ENCODE measurements around the gene TMEM179B. TPM values are rescaled to one million over a fixed set of nuclear protein-coding genes. Genes with fewer than 3 reads are reported as not detected.
A peak's percentile ranks its signal among the peaks of the same experiment; 100 is the strongest.
"Not testable (repeated sequence)": the region's sequence is repeated elsewhere in the genome, so short reads cannot be mapped to it uniquely, and the experiment has no call there.

The TMEM179B gene
- total and polyA plus RNA-seq, 7 experiments from 2014 or later, result 23.2 to 113 (median 61.1) TPM

DNA sequence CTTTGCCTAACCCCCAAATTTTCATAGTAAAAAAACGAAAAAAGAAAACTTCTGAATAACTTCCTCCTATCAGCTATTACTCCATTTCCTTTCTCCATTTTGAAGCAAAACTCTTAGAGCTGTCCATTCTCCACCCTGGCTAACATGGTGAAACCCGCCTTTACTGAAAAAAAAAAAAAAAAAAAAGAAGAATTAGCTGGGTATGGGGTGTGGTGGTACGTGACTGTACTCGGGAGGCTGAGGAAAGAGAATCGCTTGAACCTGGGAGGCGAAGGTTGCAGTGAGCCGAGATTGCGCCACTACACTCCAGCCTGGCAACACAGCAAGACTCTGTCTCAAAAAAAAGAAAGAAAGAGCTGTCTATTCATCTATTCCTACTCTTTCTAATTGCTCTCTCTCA is 29.4 kb downstream of the TMEM179B start:
- peak overlapping the region in 1 of 9 donors; percentile 8 for H3K27ac Mint-ChIP-seq
- peaks cover 4 to 10% (median 8%) of the 10 kb centered on the region in 5 donors for H3K36me3 Mint-ChIP-seq
- Histone ChIP-seq H3K4me1 (ENCODE audit: control insufficient read depth in 2 of 2, insufficient read depth in 2 of 2, low read length in 2 of 2) (no peaks in the 10 kb centered on the region), H3K27ac (ENCODE audit: low read depth, low read length) (no peak overlapping the region), H3K27me3 (ENCODE audit: control insufficient read depth in 2 of 2, insufficient read depth in 2 of 2, low read length in 2 of 2) (no peaks in the 10 kb centered on the region), H3K4me3 (ENCODE audit: low read length) (no peak overlapping the region), H3K36me3 (ENCODE audit: control insufficient read depth in 2 of 3, insufficient read depth in 3 of 3, low read length in 3 of 3) (peaks cover 0 to 40% (median 0%) of the 10 kb centered on the region in 3 experiments), H3K9me3 (ENCODE audit: control insufficient read depth in 2 of 3, low read length in 3 of 3) (no peaks in the 10 kb centered on the region)
- intact Hi-C loops (cut with micrococcal nuclease), result no loop called here
- no peaks in the 10 kb centered on the region for H3K9me3 Mint-ChIP-seq
- CTCF ChIA-PET, result interaction anchor here (0.9 to 1.2 kb wide), 2 partner anchors 30 to 64 kb away, joined by 3 read pairs; partner anchors contain the start of gene SLC3A2
- DNase-seq (no peak), ATAC-seq (peak; percentile 77)
- no peak overlapping the region for H3K4me3 Mint-ChIP-seq
- H3K4me1 Mint-ChIP-seq, result peaks cover 0 to 9% (median 0%) of the 10 kb centered on the region in 7 donors
- POLR2A ChIA-PET, result interaction anchor here (0.6 to 3.3 kb wide), 10 partner anchors 10 to 217 kb away, joined by 3 to 17 read pairs (median 6); partner anchors contain the start of genes NXF1, TMEM179B and WDR74
- no peaks in the 10 kb centered on the region for H3K27me3 Mint-ChIP-seq

DNA sequence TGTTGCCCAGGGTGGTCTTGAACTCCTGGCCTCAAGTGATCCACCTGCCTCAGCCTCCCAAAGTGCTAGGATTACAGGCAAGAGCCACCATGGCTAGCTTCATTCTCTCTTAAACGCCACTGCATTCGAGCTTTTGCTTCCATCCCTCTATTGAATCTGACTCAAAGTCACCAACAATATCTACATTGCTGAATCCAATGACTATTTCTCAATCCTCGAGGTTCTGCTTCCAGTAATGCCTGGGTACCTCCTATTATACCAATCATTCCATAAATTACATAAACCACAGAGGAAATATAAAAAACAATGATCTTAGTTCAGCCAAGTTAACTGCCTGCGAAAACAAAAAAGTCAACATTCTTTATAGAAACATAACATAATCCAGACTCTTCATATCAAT is 29.9 kb downstream of the TMEM179B start:
- DNase-seq (no peak), ATAC-seq (no peak)
- Histone ChIP-seq H3K27me3 (ENCODE audit: control insufficient read depth in 2 of 2, insufficient read depth in 2 of 2, low read length in 2 of 2) (no peaks in the 10 kb centered on the region), H3K4me3 (ENCODE audit: low read length) (no peak overlapping the region), H3K9me3 (ENCODE audit: control insufficient read depth in 2 of 3, low read length in 3 of 3) (no peaks in the 10 kb centered on the region), H3K4me1 (ENCODE audit: control insufficient read depth in 2 of 2, insufficient read depth in 2 of 2, low read length in 2 of 2) (no peaks in the 10 kb centered on the region), H3K36me3 (ENCODE audit: control insufficient read depth in 2 of 3, insufficient read depth in 3 of 3, low read length in 3 of 3) (peaks cover 0 to 44% (median 0%) of the 10 kb centered on the region in 3 experiments), H3K27ac (ENCODE audit: low read depth, low read length) (no peak overlapping the region)
- peaks cover 4 to 10% (median 8%) of the 10 kb centered on the region in 5 donors for H3K36me3 Mint-ChIP-seq
- no peak overlapping the region for H3K4me3 Mint-ChIP-seq
- no peaks in the 10 kb centered on the region for H3K9me3 Mint-ChIP-seq
- H3K27me3 Mint-ChIP-seq, result no peaks in the 10 kb centered on the region
- intact Hi-C loops (cut with micrococcal nuclease), result no loop called here
- ChIA-PET POLR2A (interaction anchor here (0.6 to 3.3 kb wide), 9 partner anchors 11 to 218 kb away, joined by 3 to 17 read pairs (median 7); partner anchors contain the start of genes LBHD1, NXF1 and TMEM179B), CTCF (interaction anchor here (1.2 kb wide), 1 partner anchor 64 kb away, joined by 3 read pairs; the partner anchor contains the start of gene SLC3A2)
- H3K4me1 Mint-ChIP-seq, result peaks cover 0 to 9% (median 0%) of the 10 kb centered on the region in 7 donors
- no peak overlapping the region for H3K27ac Mint-ChIP-seq

GRCh38 chr11:62823677-62824076 is 36.5 kb downstream of the TMEM179B start:
- peaks cover 3 to 25% (median 11%) of the 10 kb centered on the region in 7 donors for H3K4me1 Mint-ChIP-seq
- H3K36me3 Mint-ChIP-seq, result peaks cover 4 to 46% (median 29%) of the 10 kb centered on the region in 5 donors
- no peaks in the 10 kb centered on the region for H3K27me3 ChIP-seq (ENCODE audit: control insufficient read depth in 2 of 2, insufficient read depth in 2 of 2, low read length in 2 of 2)
- ChIA-PET POLR2A (interaction anchor here (0.5 to 2.2 kb wide), 10 partner anchors 9 to 1747 kb away, joined by 3 to 23 read pairs (median 4); partner anchors contain the start of genes NXF1, TEX54 and WDR74), CTCF (no interaction called here)
- no peaks in the 10 kb centered on the region for H3K9me3 ChIP-seq (ENCODE audit: control insufficient read depth in 2 of 3, low read length in 3 of 3)
- ATAC-seq, result no peak
- H3K4me3 Mint-ChIP-seq, result no peak overlapping the region
- peaks cover 25 to 86% (median 30%) of the 10 kb centered on the region in 3 experiments for H3K36me3 ChIP-seq (ENCODE audit: control insufficient read depth in 2 of 3, insufficient read depth in 3 of 3, low read length in 3 of 3)
- intact Hi-C loops (cut with micrococcal nuclease), result no loop called here
- DNase-seq, result no peak
- H3K4me3 ChIP-seq (ENCODE audit: low read length), result no peak overlapping the region
- H3K27ac ChIP-seq (ENCODE audit: low read depth, low read length), result no peak overlapping the region
- H3K4me1 ChIP-seq (ENCODE audit: control insufficient read depth in 2 of 2, insufficient read depth in 2 of 2, low read length in 2 of 2), result no peaks in the 10 kb centered on the region
- H3K27me3 Mint-ChIP-seq, result no peaks in the 10 kb centered on the region
- H3K27ac Mint-ChIP-seq, result peak overlapping the region in 1 of 9 donors; percentile 52
- H3K9me3 Mint-ChIP-seq, result no peaks in the 10 kb centered on the region

- H3K4me3 Mint-ChIP-seq; DNase-seq; ATAC-seq; H3K9me3 ChIP-seq (ENCODE audit: control insufficient read depth in 2 of 3, low read length in 3 of 3); H3K27me3 Mint-ChIP-seq; H3K27me3 ChIP-seq (ENCODE audit: control insufficient read depth in 2 of 2, insufficient read depth in 2 of 2, low read length in 2 of 2); H3K27ac ChIP-seq (ENCODE audit: low read depth, low read length); intact Hi-C loops (cut with micrococcal nuclease); H3K9me3 Mint-ChIP-seq; H3K4me3 ChIP-seq (ENCODE audit: low read length); CTCF ChIA-PET: not testable (repeated sequence)
- Histone ChIP-seq H3K36me3 (ENCODE audit: control insufficient read depth in 2 of 3, insufficient read depth in 3 of 3, low read length in 3 of 3) (peaks cover 25 to 56% (median 30%) of the 10 kb centered on the region in 3 experiments), H3K4me1 (ENCODE audit: control insufficient read depth in 2 of 2, insufficient read depth in 2 of 2, low read length in 2 of 2) (peaks cover 16% of the 10 kb centered on the region in 2 donors)
- Mint-ChIP-seq H3K4me1 (peaks cover 15 to 52% (median 28%) of the 10 kb centered on the region in 7 donors), H3K36me3 (peaks cover 4 to 32% (median 16%) of the 10 kb centered on the region in 5 donors), H3K27ac (peak overlapping the region in 1 of 9 donors; percentile 18)
- POLR2A ChIA-PET, result interaction anchor here (1.4 to 4.7 kb wide), 15 partner anchors 9 to 163 kb away, joined by 3 to 71 read pairs (median 6); partner anchors contain the start of genes C11orf98, CSKMT, NXF1 and TAF6L
These were observed 40.9 kb downstream of the TMEM179B start for GRCh38 chr11:62828130-62828529.

DNA sequence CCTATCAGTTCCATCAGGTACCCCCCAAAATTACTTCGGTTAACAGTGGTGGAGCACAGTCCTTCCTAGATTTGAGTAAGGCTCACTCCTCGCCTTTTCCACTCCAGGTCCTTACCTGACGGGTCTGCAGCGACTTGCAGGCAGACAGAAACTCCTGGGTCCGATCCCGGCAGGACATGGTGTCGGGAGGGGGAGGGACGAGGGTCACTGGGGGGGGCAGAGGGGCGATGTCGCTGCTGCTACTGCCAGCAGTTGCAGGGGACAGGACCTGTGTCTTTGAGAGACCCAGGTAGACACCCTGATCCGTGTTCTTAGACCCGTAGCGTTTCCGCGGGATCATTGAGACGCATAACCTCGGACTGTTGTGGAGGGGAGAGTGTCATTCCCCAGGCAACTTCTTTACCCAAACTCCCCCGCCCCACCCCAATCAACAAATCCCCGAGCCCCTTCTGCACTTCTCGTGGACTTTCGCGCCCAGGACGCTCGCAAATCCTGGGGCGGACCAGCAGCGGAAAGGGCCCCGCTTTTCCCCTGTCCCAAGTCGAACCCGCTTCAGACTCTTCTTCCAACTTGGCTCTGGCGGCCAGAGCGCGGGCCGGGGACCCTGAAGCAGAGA is 43.8 kb downstream of the TMEM179B start:
- H3K36me3 Mint-ChIP-seq, result peaks cover 7 to 20% (median 9%) of the 10 kb centered on the region in 5 donors
- no peaks in the 10 kb centered on the region for H3K9me3 Mint-ChIP-seq
- H3K4me1 ChIP-seq (ENCODE audit: control insufficient read depth in 2 of 2, insufficient read depth in 2 of 2, low read length in 2 of 2), result peaks cover 16% of the 10 kb centered on the region in 2 donors
- peak overlapping the region; percentile 87 to 99 (median 96) for H3K4me3 Mint-ChIP-seq
- H3K36me3 ChIP-seq (ENCODE audit: control insufficient read depth in 2 of 3, insufficient read depth in 3 of 3, low read length in 3 of 3), result peaks cover 4 to 52% (median 17%) of the 10 kb centered on the region in 3 experiments
- peak overlapping the region; percentile 99 for H3K27ac ChIP-seq (ENCODE audit: low read depth, low read length)
- peaks cover 15 to 52% (median 41%) of the 10 kb centered on the region in 7 donors for H3K4me1 Mint-ChIP-seq
- H3K4me3 ChIP-seq (ENCODE audit: low read length), result peak overlapping the region; percentile 95
- intact Hi-C loops (cut with micrococcal nuclease), result loop anchor here (1.0 to 5.0 kb wide), 3 partner anchors 8 to 239 kb away; partner anchors contain the start of genes TMEM223 (in 1 of the 2), TUT1 (in 1 of the 2) and WDR74 (in 1 of the 2)
- no peaks in the 10 kb centered on the region for H3K27me3 Mint-ChIP-seq
- ChIA-PET POLR2A (interaction anchor here (0.7 to 7.5 kb wide), 28 partner anchors 9 to 239 kb away, joined by 3 to 122 read pairs (median 7); partner anchors contain the start of genes C11orf98, CSKMT, HNRNPUL2 and LBHD1), CTCF (interaction anchor here (0.5 to 1.1 kb wide), 3 partner anchors 19 to 44 kb away, joined by 3 read pairs; no protein-coding TSS in a partner anchor)
- H3K27me3 ChIP-seq (ENCODE audit: control insufficient read depth in 2 of 2, insufficient read depth in 2 of 2, low read length in 2 of 2), result no peaks in the 10 kb centered on the region
- H3K27ac Mint-ChIP-seq, result peak overlapping the region; percentile 93 to 100 (median 99)
- H3K9me3 ChIP-seq (ENCODE audit: control insufficient read depth in 2 of 3, low read length in 3 of 3), result no peaks in the 10 kb centered on the region
- no peak for ATAC-seq
- no peak for DNase-seq

Measured in naive thymus-derived CD4-positive, alpha-beta T cell (primary cell).